GM18508 (cell line): ENCODE results near the gene RIMBP2.

Source experiments
- ATAC-seq: cut with Tn5 transposase; IDR thresholded peaks from one replicate; pipeline ENCODE4 v1.9.1; 2021; ENCODE audit warnings: moderate number of reproducible peaks; ENCODE audit not compliant: insufficient read depth, unreplicated experiment

Gene RIMBP2

DNA sequence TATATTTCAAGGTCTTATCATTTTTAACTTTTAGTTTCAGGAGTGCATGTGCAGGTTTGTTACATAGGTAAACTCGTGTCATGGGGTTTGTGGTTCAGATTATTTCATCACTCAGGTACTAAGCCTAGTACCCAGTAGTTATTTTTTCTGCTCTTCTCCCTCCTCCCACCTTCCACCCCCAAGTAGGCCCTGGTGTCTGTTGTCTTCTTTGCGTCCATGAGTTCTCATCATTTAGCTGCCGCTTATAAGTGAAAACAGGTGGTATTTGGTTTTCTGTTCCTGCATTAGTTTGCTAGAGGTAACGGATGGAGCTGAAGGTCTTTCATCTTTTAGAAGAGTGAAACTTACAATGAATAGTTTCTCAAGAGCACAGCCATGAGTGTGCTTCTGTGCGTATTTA is 354.0 kb downstream of the RIMBP2 start:
- no peak for ATAC-seq

DNA sequence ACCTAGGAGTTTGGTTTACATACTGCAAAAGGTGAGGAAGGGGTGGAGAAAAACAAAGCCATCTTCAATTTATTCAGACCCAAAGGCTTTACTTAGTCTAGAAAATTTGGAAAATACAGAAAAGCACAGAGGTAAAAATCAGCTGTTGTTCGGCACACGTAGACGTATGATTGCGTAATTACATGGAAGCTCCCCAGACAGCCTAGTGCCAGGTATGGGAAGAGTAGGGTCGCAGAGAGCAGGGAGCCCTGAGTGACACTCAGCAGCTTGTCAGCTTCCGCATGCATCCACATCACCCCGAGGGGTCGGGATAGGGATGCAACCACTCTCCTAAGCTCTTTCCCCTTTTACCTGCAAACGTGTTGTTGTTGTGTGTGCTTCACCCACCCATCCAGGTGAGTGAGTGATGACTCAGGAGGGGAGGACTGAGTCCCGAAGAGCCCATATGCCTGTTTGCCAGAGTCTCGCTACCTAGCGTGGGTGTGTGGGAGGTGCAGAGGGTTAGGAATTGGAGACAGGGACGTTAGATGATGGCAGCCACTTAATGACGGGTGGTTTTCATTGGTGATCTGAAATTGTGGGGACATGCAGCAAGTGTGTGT is 358.3 kb downstream of the RIMBP2 start:
- no peak for ATAC-seq

DNA sequence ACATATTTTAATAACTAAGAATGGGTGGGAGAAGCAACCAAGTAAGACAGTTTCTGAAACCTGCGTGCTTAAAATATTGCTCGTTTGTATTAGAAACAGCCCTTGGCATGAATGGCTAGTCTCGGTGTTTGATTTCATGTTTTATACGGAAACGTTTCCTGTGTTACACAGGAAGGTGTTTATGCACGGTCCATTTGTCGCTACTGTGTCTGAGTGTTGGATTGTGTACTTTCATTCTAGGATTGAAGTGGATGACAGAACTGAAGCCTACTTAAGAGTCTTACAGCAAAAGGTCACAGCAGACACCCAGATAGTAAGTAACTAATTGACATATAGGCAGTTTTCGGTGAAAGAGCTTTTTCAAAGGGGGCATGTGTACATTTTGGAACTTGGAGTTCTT is 358.9 kb downstream of the RIMBP2 start:
- no peak for ATAC-seq

DNA sequence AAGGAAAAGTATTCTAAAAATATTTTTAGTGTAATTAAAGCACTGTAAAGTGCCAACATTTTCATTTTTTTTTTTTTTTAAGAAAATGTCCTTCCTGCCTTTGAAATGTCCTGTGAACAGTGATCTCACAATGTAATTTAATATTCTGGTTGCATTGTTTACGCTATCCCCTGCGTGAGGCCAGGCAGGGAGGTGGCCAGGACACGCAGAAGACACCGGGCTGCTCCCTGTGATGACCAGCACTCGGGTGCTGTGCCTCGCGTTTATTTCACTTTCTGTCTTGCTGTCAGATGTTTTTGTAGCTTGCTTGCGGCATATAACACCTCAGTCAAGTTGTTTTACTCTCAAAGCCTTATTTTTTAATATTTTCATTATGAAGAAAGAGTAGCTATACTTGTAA is 359.9 kb downstream of the RIMBP2 start:
- ATAC-seq: no peak

DNA sequence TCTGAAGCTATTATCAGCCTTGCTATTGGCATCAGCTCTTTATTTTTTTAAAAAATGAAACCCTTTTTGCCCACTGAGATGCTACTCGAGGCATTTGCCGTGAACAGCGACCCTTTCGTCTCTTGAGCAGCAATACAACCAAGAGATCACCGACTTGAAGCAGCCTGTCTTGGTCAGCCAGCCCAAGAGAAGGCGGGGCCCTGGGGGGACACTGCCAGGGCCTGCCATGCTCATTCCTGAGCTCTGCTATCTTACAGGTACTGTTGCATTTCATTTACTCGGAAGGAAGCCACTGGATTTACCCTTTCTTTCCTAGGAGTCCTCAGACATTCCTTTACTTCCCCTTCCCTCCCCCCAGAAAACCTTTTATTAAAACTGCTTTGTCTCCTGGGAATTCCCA is 361.7 kb downstream of the RIMBP2 start:
- ATAC-seq: no peak

DNA sequence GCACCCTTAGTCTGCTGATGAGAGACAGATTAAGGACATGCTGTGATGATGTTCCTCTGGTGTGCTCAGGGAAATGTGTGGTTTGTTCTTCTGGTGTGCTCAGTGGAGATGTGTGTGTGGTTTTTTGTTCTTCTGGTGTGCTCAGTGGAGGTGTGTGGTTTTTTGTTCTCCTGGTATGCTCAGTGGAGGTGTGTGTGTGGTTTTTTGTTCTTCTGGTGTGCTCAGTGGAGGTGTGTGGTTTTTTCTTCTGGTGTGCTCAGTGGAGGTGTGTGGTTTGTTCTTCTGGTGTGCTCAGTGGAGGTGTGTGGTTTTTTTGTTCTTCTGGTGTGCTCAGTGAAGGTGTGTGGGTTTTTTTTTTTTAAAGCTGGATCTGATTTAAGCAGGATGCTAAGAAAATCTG is 363.0 kb downstream of the RIMBP2 start:
- ATAC-seq: no peak

DNA sequence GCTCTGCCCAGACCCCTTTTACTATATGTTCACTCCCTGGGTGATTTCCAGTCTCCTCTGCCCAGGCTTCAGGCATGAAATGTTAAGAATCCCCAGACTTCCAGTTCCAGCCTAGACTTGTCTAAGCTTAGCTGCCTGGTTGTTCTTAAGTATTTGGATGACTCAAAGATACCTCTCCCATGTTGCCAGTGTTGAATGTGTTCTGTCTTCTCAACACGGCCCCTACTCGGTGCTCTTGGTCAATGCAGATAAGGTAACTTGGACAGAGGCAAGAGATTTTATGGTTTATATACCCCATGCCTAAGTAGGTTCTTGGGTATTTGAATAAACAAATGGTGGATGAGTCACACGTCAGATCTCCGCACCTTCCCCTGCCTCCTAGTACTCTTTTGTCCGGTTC is 364.8 kb downstream of the RIMBP2 start:
- ATAC-seq: no peak

DNA sequence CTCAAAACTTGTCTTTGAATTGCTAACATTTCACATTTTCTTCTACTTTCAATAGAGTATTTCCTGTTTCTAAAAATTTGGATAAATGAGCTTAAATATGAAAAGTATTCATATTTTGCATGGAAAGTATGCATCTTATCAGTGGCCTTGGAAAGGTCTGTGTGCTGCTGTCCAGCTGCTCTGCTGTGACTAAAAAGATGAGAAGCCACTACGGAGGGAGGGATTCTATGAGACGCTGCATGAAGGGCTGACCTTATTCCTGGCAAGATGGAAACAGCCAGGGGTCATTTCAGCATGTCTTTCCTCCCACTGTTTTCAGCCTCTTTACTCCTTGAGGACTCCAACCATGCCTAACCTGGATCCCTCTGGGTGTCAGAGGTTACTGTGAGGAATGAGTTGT is 365.4 kb downstream of the RIMBP2 start:
- no peak for ATAC-seq

DNA sequence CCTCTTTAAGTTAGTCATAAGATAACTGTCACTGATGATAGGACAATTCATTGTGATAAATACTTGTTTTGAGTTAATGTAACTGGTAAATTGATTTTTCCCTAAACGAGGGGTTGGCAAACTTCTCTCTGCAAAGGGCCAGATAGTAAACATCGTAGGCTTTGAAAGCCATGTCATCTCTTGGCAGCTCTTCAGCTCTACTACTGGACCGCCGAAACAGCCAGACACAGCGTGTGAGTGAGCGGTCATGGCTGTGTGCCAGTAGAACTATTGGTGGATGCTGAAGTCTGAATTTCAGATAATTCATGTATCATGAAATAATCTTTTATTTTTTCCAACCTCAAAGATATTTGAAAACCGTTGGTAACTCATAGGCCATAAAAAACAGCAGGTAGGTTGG is 368.5 kb downstream of the RIMBP2 start:
- ATAC-seq: no peak
